GM13976 (cell line): ENCODE results near the gene NAGPA.

Source experiments
- DNase-seq: peaks from one replicate; pipeline ENCODE4 v3.0.0; 2012; ENCODE audit warnings: low spot score
- in situ Hi-C: fragments of 300-500 bp; cut with MboI; formaldehyde crosslinking; loops from one replicate; pipeline ENCODE4 v1.12.0; 2022; ENCODE audit warnings: low sequenced_read_pairs, mixed read lengths, inconsistent platforms; ENCODE audit not compliant: unreplicated experiment
- TF ChIP-seq, protein P1 (sequence below): IDR thresholded peaks from 2 replicates; pipeline ENCODE4 v1.5.1; 2012; ENCODE audit warnings: borderline replicate concordance, mild to moderate bottlenecking; ENCODE audit not compliant: insufficient read depth; ENCODE audit errors: extremely low read depth, missing control alignments, control extremely low read depth

Gene NAGPA

DNA sequence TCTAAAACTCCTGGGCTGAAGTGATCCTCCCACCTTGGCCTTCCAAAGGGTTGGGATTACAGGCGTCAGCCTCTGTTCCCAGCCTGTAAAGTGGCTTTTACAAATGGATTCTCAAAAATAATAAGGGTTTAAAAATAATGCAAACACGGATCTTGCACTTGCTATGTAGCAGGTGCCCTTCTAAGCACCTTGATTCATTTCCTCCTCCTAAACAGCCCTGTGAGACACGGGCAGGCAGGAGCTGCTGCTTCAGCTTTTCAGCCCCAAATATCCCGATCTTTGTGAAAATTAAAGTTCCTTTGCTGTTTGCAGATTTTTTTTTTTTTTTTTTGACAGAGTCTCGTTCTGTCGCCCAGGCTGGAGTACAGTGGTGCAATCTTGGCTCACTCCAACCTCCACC is 31.7 kb downstream of the NAGPA start:
- TF ChIP-seq, protein P1, sequence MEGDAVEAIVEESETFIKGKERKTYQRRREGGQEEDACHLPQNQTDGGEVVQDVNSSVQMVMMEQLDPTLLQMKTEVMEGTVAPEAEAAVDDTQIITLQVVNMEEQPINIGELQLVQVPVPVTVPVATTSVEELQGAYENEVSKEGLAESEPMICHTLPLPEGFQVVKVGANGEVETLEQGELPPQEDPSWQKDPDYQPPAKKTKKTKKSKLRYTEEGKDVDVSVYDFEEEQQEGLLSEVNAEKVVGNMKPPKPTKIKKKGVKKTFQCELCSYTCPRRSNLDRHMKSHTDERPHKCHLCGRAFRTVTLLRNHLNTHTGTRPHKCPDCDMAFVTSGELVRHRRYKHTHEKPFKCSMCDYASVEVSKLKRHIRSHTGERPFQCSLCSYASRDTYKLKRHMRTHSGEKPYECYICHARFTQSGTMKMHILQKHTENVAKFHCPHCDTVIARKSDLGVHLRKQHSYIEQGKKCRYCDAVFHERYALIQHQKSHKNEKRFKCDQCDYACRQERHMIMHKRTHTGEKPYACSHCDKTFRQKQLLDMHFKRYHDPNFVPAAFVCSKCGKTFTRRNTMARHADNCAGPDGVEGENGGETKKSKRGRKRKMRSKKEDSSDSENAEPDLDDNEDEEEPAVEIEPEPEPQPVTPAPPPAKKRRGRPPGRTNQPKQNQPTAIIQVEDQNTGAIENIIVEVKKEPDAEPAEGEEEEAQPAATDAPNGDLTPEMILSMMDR = no peak
- no peak for DNase-seq
- in situ Hi-C loops = no loop called here

- no peak for DNase-seq
- in situ Hi-C loops = no loop called here
- TF ChIP-seq, protein P1 = no peak
Observed at GRCh38 chr16:5001571-5001970, 32.2 kb downstream of the NAGPA start.

DNA sequence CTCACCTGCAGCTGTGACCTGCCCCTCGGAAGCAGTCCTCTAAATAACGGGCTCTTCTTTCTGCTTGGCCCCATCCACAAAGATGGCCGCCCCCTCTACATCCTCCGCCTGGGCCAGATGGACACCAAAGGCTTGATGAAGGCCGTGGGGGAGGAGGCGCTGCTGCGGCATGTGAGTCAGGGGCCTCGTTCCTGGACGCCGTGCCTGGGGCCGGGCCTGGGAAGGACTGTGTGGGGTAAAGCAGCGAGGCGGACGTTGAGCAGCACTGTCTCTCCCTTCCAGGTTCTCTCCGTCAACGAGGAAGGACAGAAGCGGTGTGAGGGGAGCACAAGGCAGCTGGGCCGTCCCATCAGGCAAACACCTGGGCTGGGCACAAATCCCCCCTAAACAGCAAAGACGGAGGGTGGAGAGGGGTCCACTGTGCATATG is 33.1 kb downstream of the NAGPA start:
- no peak for DNase-seq
- in situ Hi-C loops = no loop called here
- TF ChIP-seq, protein P1 = no peak

DNA sequence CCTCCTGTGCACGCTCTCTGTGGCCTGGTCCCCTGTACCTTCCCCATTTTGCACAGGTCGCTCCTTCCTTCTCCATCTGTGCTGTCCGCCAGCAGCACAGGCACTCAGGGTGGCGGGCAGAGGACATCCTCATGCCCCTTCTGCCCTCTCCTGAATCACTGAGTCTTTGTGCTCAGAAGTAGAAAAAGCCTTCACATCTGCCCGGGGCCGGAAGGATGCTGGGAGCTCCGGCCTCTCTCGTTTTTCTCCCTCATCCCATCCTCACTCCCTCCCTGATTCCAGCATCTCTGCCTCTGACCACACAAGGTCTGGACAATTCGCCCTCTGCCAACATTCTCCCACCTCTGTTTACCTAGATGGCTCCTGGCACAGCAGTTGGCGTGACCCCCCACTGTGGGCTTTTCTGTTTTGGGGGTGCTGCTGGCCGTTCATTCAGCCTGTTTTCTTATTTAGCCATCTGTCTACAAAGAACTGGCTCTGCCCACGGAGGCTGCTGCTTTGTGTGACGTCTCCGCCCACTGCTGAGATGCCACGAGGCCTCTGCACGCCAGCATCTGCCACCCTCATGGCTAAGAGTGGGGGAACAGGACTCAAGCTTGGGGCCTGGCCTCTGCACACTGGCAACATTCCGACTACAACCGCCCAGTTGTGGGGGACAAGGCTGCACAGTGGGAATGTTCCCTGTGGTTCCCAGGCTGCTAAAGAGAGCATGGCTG is 38.9 kb downstream of the NAGPA start:
- in situ Hi-C loops = no loop called here

DNA sequence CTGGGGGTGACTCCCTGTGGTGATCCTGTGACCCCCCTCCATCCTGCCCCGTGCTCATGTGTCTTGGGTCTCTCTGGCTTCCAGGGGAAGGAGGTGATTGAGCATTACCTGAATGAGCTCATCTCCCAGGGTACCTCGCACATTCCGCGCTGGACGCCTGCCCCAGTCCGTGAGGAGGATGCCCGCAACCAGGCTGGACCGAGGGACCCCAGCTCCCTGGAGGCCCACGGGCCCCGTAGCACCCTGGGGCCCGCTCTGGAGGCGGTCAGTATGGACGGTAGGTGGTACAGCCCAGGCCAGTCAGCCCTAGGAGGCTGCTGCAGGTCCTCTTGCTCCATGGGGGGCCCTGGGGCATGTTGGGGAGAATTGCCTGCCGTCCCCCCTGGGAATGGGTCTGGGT is 42.0 kb downstream of the NAGPA start:
- TF ChIP-seq, protein P1 = no peak
- DNase-seq = no peak
- in situ Hi-C loops = no loop called here

More for the DNA sequence above, 38.9 kb downstream of the NAGPA start:
- no peak for DNase-seq
- TF ChIP-seq, protein P1 = no peak

DNA sequence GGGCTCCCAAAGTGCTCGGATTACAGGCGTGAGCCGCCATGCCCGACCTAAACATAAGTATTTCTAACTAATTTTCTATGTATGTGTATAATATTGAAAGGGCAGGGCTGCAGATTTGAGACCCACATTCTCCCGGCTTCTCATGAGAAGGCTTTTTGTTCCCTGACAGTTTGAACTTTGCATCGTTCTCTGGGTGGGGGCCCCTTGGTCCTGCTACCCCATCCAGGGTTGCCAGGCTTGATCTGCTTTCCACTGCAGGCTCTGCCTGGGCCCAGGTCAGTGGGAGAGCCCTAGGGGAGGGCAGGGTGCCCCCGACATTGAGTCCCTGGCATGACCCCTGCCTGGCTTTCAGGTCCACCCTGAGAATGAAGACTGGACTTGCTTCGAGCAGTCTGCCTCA is 43.3 kb downstream of the NAGPA start:
- TF ChIP-seq, protein P1 = no peak
- no peak for DNase-seq
- in situ Hi-C loops = no loop called here
